Neural cell (in vitro differentiated cells): Measurements from ENCODE around the gene MTCL1. TPM values are rescaled to one million over a fixed set of nuclear protein-coding genes. Genes with fewer than 3 reads are reported as not detected.

Experiments used
- H2AFZ ChIP-seq: fragments of 200-600, 300-800 bp; sonication (generic), shearing (Covaris generic); 2 replicates; pipeline ENCODE4 v1.6.0; 2014; ENCODE audit warnings: low read depth, mild to moderate bottlenecking, antibody characterized with exemption, low read length, moderate library complexity
- H3F3A ChIP-seq: fragments of 200-600 bp; shearing (Covaris generic); 2 replicates; pipeline ENCODE4 v1.6.1; 2016; ENCODE audit warnings: mild to moderate bottlenecking, moderate library complexity, mixed read lengths, antibody characterized with exemption, low read length; ENCODE audit not compliant: insufficient read depth, poor library complexity, severe bottlenecking
- H3K27ac ChIP-seq: fragments of 200-600, 300-800 bp; sonication (generic), shearing (Covaris generic); 2 replicates; pipeline ENCODE4 v1.5.1; 2014; ENCODE audit warnings: mild to moderate bottlenecking, low read length, moderate library complexity
- H3K27me3 ChIP-seq: fragments of 300-800, 200-600 bp; sonication (generic), shearing (Covaris generic); 2 replicates; pipeline ENCODE4 v1.6.0; 2014; ENCODE audit warnings: mild to moderate bottlenecking, low read depth, low read length, moderate library complexity; ENCODE audit not compliant: insufficient read depth
- H3K36me3 ChIP-seq: fragments of 300-800, 200-600 bp; sonication (generic), shearing (Covaris generic); 2 replicates; pipeline ENCODE4 v1.5.1; 2014; ENCODE audit warnings: mild to moderate bottlenecking, antibody characterized with exemption, low read length, moderate library complexity; ENCODE audit not compliant: insufficient read depth
- H3K4me2 ChIP-seq: fragments of 300-800, 200-600 bp; sonication (generic), shearing (Covaris generic); 2 replicates; pipeline ENCODE4 v1.6.0; 2014; ENCODE audit warnings: mild to moderate bottlenecking, low read length
- H3K4me3 ChIP-seq: fragments of 300-800, 200-600 bp; sonication (generic), shearing (Covaris generic); 2 replicates; pipeline ENCODE4 v1.5.1; 2014; ENCODE audit warnings: mild to moderate bottlenecking, low read length, moderate library complexity
- H3K79me2 ChIP-seq: fragments of 200-600 bp; shearing (Covaris generic); replicated peaks from 2 replicates; pipeline ENCODE4 v1.6.0; 2014; ENCODE audit warnings: mild to moderate bottlenecking, low read length, moderate library complexity; ENCODE audit not compliant: insufficient read depth
- H3K9ac ChIP-seq: fragments of 300-800, 200-600 bp; sonication (generic), shearing (Covaris generic); 2 replicates; pipeline ENCODE4 v1.6.1; 2016; ENCODE audit warnings: mild to moderate bottlenecking, low read length, mixed read lengths
- H3K9me2 ChIP-seq: fragments of 200-600 bp; shearing (Covaris generic); 2 replicates; pipeline ENCODE4 v1.6.1; 2016; ENCODE audit warnings: mild to moderate bottlenecking, low read length, mixed read lengths; ENCODE audit not compliant: insufficient read depth
- H3K9me3 ChIP-seq: fragments of 200-600, 300-800 bp; sonication (generic), shearing (Covaris generic); 2 replicates; pipeline ENCODE4 v1.6.1; 2016; ENCODE audit warnings: mild to moderate bottlenecking, mixed run types, low read length, moderate library complexity, mixed read lengths
- H4K20me1 ChIP-seq: fragments of 200-600 bp; shearing (Covaris generic); 2 replicates; pipeline ENCODE4 v1.6.1; 2016; ENCODE audit warnings: mild to moderate bottlenecking, mixed run types; ENCODE audit not compliant: insufficient read depth
- CTCF ChIP-seq: fragments of 450-650 bp; IDR thresholded peaks from 2 replicates; pipeline ENCODE4 v1.5.1; 2014; ENCODE audit warnings: antibody characterized with exemption, mild to moderate bottlenecking, moderate library complexity; ENCODE audit not compliant: poor library complexity, severe bottlenecking
- EP300 ChIP-seq: fragments of 450-650 bp; conservative IDR thresholded peaks from 2 replicates; pipeline ENCODE4 v1.6.1; 2014; ENCODE audit warnings: antibody characterized with exemption, mild to moderate bottlenecking, moderate library complexity; ENCODE audit not compliant: poor library complexity, severe bottlenecking
- EZH2 ChIP-seq: fragments of 200-600, 300-800 bp; shearing (Covaris generic), sonication (generic); IDR thresholded peaks from 2 replicates; pipeline ENCODE4 v1.6.1; 2014; ENCODE audit warnings: antibody characterized with exemption, low read length, borderline replicate concordance, mild to moderate bottlenecking; ENCODE audit not compliant: insufficient read depth, poor library complexity, severe bottlenecking
- MXI1 ChIP-seq: fragments of 450-650 bp; conservative IDR thresholded peaks from 2 replicates; pipeline ENCODE4 v1.6.1; 2014; ENCODE audit warnings: antibody characterized with exemption, mild to moderate bottlenecking; ENCODE audit not compliant: poor library complexity, severe bottlenecking
- POLR2AphosphoS5 ChIP-seq: IDR thresholded peaks from 2 replicates; pipeline ENCODE4 v1.6.1; 2012
- RAD21 ChIP-seq: fragments of 450-650 bp; conservative IDR thresholded peaks from 2 replicates; pipeline ENCODE4 v1.6.1; 2014; ENCODE audit warnings: antibody characterized with exemption, mild to moderate bottlenecking, moderate library complexity
- REST ChIP-seq: IDR thresholded peaks from 2 replicates; pipeline ENCODE4 v1.6.1; 2012; ENCODE audit warnings: borderline replicate concordance
- SMC3 ChIP-seq: fragments of 450-650 bp; conservative IDR thresholded peaks from 2 replicates; pipeline ENCODE4 v1.6.1; 2014; ENCODE audit warnings: antibody characterized with exemption, mild to moderate bottlenecking, moderate library complexity; ENCODE audit not compliant: poor library complexity
- TAF1 ChIP-seq: IDR thresholded peaks from 2 replicates; pipeline ENCODE4 v1.6.1; 2012; ENCODE audit warnings: low read depth
- polyA plus RNA-seq: library from polyadenylated mRNA; depleted of rRNA; stranded (reverse); fragments of >200 nt; gene quantifications from 2 replicates; pipeline ENCODE4 v1.2.3, GENCODE V29; 2014

The MTCL1 gene
- polyA plus RNA-seq, 1 donor from 2014 or later = 20.8 TPM

- no peak overlapping the region for H3K9ac ChIP-seq
- H3K4me2 ChIP-seq = no peak overlapping the region
- no peak overlapping the region for H2AFZ ChIP-seq
- no peaks in the 10 kb centered on the region for H3K9me3 ChIP-seq
- H3K36me3 ChIP-seq = no peaks in the 10 kb centered on the region
- H3K27me3 ChIP-seq = no peaks in the 10 kb centered on the region
- H3K27ac ChIP-seq = no peak overlapping the region
- no peaks in the 10 kb centered on the region for H3K9me2 ChIP-seq
- no peaks in the 10 kb centered on the region for H3F3A ChIP-seq
- no peaks in the 10 kb centered on the region for H3K79me2 ChIP-seq
- TF ChIP-seq TAF1 = no peak
- no peak for TF ChIP-seq REST
- TF ChIP-seq CTCF = no peak
- TF ChIP-seq POLR2AphosphoS5 = no peak
- TF ChIP-seq SMC3 = no peak
- no peak for TF ChIP-seq RAD21
- no peak for TF ChIP-seq EP300
- TF ChIP-seq EZH2 = no peak
- TF ChIP-seq MXI1 = no peak
- no peaks in the 10 kb centered on the region for H4K20me1 ChIP-seq
- H3K4me3 ChIP-seq = no peak overlapping the region
Measured at GRCh38 chr18:8806798-8807487, 101.6 kb downstream of the MTCL1 start.

DNA sequence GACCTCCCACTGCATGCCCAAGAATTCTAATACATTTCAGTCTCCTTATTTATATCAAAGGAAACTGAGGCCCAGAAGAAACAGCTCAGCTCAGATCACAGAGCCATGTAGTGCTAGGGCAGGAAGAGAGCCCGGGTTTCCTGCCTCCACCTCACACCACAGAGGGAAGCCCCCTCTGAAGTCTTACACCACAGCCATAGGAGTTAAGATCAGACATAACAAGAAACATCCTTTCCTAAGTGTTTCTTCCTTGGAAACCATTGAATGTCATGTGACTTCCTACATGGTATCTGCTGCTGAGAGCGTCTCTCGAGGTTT is 102.1 kb downstream of the MTCL1 start:
- no peaks in the 10 kb centered on the region for H3K9me2 ChIP-seq
- H3F3A ChIP-seq = no peaks in the 10 kb centered on the region
- TF ChIP-seq RAD21 (no peak), EZH2 (no peak), EP300 (no peak), TAF1 (no peak), MXI1 (no peak), CTCF (no peak), POLR2AphosphoS5 (no peak), REST (no peak), SMC3 (no peak)
- H3K9ac ChIP-seq = no peak overlapping the region
- H3K4me3 ChIP-seq = no peak overlapping the region
- H3K27ac ChIP-seq = no peak overlapping the region
- no peaks in the 10 kb centered on the region for H3K9me3 ChIP-seq
- no peak overlapping the region for H2AFZ ChIP-seq
- no peaks in the 10 kb centered on the region for H3K27me3 ChIP-seq
- no peaks in the 10 kb centered on the region for H4K20me1 ChIP-seq
- H3K79me2 ChIP-seq = no peaks in the 10 kb centered on the region
- no peaks in the 10 kb centered on the region for H3K36me3 ChIP-seq
- H3K4me2 ChIP-seq = no peak overlapping the region
